ENCODE measurements around the gene ZNF597. TPM values are rescaled to one million over a fixed set of nuclear protein-coding genes. Genes with fewer than 3 reads are reported as not detected.
A peak's percentile ranks its signal among the peaks of the same experiment; 100 is the strongest.

The ZNF597 gene
- total and polyA plus RNA-seq, 2 experiments from 2014 or later = 0.56 to 2.1 TPM

DNA sequence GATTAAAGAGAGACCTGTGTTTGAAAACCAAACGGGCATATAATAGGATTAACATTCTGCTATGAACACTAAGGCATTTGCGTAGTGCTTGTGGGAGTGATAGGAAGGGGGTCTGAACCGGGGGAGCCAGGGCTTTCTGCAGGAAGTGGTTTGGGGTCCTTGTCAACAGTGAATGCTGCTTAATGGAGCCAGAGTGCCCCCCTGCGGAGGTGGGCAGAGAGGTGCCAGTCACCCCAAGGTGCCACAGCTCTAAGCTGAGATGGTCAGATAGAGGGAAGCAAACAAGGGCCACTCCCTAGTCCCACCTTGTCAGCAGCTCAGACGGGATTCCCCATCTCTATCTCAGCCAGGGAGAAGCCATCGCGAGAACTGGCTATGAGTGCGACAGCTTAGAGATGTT is 17.8 kb upstream of the ZNF597 start:
- Histone ChIP-seq H3K27ac (peak overlapping the region; percentile 98), H3K36me3 (no peaks in the 10 kb centered on the region), H3K27me3 (no peaks in the 10 kb centered on the region), H3K4me1 (ENCODE audit: low read depth) (peaks cover 37% of the 10 kb centered on the region), H3K9me3 (ENCODE audit: low read depth) (no peaks in the 10 kb centered on the region), H3K4me3 (no peak overlapping the region)
- TF ChIP-seq, protein P1, sequence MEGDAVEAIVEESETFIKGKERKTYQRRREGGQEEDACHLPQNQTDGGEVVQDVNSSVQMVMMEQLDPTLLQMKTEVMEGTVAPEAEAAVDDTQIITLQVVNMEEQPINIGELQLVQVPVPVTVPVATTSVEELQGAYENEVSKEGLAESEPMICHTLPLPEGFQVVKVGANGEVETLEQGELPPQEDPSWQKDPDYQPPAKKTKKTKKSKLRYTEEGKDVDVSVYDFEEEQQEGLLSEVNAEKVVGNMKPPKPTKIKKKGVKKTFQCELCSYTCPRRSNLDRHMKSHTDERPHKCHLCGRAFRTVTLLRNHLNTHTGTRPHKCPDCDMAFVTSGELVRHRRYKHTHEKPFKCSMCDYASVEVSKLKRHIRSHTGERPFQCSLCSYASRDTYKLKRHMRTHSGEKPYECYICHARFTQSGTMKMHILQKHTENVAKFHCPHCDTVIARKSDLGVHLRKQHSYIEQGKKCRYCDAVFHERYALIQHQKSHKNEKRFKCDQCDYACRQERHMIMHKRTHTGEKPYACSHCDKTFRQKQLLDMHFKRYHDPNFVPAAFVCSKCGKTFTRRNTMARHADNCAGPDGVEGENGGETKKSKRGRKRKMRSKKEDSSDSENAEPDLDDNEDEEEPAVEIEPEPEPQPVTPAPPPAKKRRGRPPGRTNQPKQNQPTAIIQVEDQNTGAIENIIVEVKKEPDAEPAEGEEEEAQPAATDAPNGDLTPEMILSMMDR (IDR thresholded peaks at IDR 0.05; ENCODE audit: low read depth, low read length) = no peak
- DNase-seq (ENCODE audit: low read depth in 1 of 2, low spot score in 1 of 2) = no peak

DNA sequence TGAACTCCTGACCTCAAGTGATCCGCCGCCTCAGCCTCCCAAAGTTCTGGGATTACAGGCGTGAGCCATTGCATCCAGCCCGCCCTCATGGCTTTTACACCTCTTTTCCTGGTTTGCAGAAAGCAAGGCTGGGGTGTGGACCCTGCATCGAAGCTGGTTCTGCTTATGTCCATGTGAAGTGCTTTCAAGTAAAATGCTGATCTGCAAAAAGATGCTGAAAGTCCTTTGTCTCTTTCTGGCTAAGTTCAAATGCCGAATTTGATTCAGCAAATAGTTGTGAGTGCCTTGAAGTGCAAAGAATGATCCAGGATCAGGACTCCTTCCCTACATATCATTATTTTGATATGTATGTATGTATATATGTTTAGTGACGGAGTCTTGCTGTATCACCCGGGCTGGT is 17.3 kb upstream of the ZNF597 start:
- Histone ChIP-seq H3K4me3 (no peak overlapping the region), H3K27ac (peak overlapping the region; percentile 98)

DNA sequence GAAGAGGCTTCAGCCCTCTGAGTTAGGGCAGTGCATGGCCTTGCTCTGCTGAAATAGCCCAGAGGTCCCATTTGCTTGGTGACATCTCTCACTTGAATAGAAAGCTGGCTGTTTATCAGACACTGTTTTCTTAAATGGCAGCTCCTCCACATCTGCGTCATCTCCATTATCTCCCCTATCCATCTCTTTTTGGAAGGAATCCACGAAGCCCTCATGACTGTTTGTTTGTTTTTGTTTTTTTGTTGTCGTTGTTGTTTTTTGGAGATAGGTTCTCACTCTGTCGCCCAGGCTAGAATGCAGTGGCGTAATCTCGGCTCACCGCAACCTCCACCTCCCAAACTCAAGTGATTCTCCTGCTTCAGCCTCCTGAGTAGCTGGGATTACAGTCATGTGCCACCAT is 16.8 kb upstream of the ZNF597 start:
- H3K4me3 ChIP-seq = peak overlapping the region; percentile 66
- peak overlapping the region; percentile 98 for H3K27ac ChIP-seq
- TF ChIP-seq, protein P1 (IDR thresholded peaks at IDR 0.05; ENCODE audit: low read depth, low read length) = no peak
- no peaks in the 10 kb centered on the region for H3K27me3 ChIP-seq
- no peak for DNase-seq (ENCODE audit: low read depth in 1 of 2, low spot score in 1 of 2)
- no peaks in the 10 kb centered on the region for H3K9me3 ChIP-seq (ENCODE audit: low read depth)
- peaks cover 37% of the 10 kb centered on the region for H3K4me1 ChIP-seq (ENCODE audit: low read depth)
- H3K36me3 ChIP-seq = no peaks in the 10 kb centered on the region

More for the DNA sequence above, 17.3 kb upstream of the ZNF597 start:
- Histone ChIP-seq H3K27me3 (no peaks in the 10 kb centered on the region), H3K9me3 (ENCODE audit: low read depth) (no peaks in the 10 kb centered on the region), H3K36me3 (no peaks in the 10 kb centered on the region), H3K4me1 (ENCODE audit: low read depth) (peaks cover 37% of the 10 kb centered on the region)
- DNase-seq (ENCODE audit: low read depth in 1 of 2, low spot score in 1 of 2) = no peak
- TF ChIP-seq, protein P1 (IDR thresholded peaks at IDR 0.05; ENCODE audit: low read depth, low read length) = no peak

DNA sequence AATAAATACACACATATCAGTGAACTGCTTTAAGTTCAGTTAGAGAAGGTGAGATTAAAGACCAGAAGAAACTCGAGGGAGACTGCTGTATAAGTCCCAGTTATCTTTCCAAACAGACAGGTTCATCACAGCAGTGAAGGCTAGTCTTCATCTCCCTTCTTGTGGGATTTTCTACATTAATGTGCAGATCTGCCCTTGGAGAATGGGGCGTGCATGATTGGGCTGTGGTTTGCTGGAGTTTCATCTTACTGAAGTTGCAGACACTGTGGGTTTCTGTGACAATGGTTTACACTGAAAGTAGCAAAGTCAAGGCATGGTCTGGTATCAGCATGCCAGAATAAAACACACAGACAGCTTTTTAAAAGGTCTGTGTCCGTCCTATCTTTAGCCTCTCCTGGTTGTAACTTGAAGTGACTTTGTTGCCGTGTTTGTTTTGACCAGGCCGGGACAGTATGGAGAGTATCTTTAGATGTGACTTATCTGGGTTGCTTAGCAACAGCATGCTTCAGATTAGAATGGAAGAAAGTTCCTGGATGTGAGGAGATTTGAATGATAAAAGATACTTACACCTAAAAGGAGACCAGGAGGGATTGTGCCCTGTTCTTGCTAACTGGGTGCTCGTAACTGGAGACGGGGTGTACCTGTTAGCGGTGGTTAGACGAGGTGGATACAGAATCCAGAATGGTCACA is 16.2 kb upstream of the ZNF597 start:
- no peaks in the 10 kb centered on the region for H3K9me3 ChIP-seq (ENCODE audit: low read depth)
- peak overlapping the region; percentile 98 for H3K27ac ChIP-seq
- H3K4me1 ChIP-seq (ENCODE audit: low read depth) = peaks cover 37% of the 10 kb centered on the region
- no peaks in the 10 kb centered on the region for H3K36me3 ChIP-seq
- TF ChIP-seq, protein P1 (IDR thresholded peaks at IDR 0.05; ENCODE audit: low read depth, low read length) = no peak
- H3K27me3 ChIP-seq = no peaks in the 10 kb centered on the region
- H3K4me3 ChIP-seq = peak overlapping the region; percentile 66
- peak in 1 of 2 donors; percentile 41 for DNase-seq (ENCODE audit: low read depth in 1 of 2, low spot score in 1 of 2)

DNA sequence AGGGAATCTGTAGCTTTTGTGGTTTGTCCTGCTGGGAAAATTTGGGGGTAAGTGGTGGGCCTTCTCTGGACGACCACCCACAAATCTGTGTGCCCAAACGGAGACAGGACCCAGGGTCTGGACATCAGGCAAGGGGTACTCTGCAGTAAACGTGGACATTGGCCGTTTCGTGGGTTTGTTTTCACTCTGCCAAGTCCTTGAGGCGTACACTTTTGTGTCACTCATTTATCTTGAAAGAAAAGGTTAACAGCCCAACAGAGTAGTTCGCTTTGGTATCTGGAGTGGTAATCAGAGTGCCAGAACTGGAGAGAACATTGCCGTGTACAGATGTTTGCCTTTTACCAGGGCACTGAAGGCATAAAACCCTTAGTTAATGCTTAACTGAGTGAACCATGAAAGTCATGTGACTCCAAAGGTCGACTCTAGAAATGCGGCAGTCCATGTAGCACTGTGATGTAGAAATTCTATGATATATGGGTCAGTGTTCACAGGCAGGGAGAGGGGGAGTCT is 15.6 kb upstream of the ZNF597 start:
- H3K27me3 ChIP-seq = no peaks in the 10 kb centered on the region
- H3K4me1 ChIP-seq (ENCODE audit: low read depth) = peaks cover 37% of the 10 kb centered on the region
- H3K36me3 ChIP-seq = no peaks in the 10 kb centered on the region
- H3K9me3 ChIP-seq (ENCODE audit: low read depth) = no peaks in the 10 kb centered on the region
- peak overlapping the region; percentile 66 for H3K4me3 ChIP-seq
- H3K27ac ChIP-seq = peak overlapping the region; percentile 98
- TF ChIP-seq, protein P1 (IDR thresholded peaks at IDR 0.05; ENCODE audit: low read depth, low read length) = no peak
- peak in 1 of 2 donors; percentile 14 for DNase-seq (ENCODE audit: low read depth in 1 of 2, low spot score in 1 of 2)

All from cardiac muscle cell (in vitro differentiated cells and primary cell).